Prostate gland (tissue), 2 donors: ENCODE data around the gene GGT5. TPM values are rescaled to one million over a fixed set of nuclear protein-coding genes. Genes with fewer than 3 reads are reported as not detected.
"Not testable (repeated sequence)": the region's sequence is repeated elsewhere in the genome, so short reads cannot be mapped to it uniquely, and the experiment has no call there.

Source experiments
- DNase-seq: peaks from one replicate; pipeline ENCODE4 v3.0.0-alpha.2; 2019; ENCODE audit warnings: low spot score
- H3K27ac ChIP-seq, 2 donors: fragments of 200-600 bp; sonication (generic); 2 replicates each; pipeline ENCODE4 v1.5.1; 2017 to 2019
- H3K27me3 ChIP-seq: fragments of 200-600 bp; sonication (generic); replicated peaks from 2 replicates; pipeline ENCODE4 v1.5.1; 2019; ENCODE audit not compliant: insufficient read depth
- H3K36me3 ChIP-seq, 2 donors: fragments of 200-600 bp; sonication (generic); 1 replicate in 1 of 2; 2 replicates in 1 of 2; pipeline versions ENCODE4 v1.5.1 to v1.8.1; 2017 to 2019
- H3K4me1 ChIP-seq: fragments of 200-600 bp; sonication (generic); replicated peaks from 2 replicates; pipeline ENCODE4 v1.5.1; 2019
- H3K4me3 ChIP-seq, 2 donors: fragments of 200-600 bp; sonication (generic); 2 replicates each; pipeline ENCODE4 v1.5.1; 2017 to 2019
- H3K9me3 ChIP-seq: fragments of 200-600 bp; sonication (generic); 2 replicates; pipeline ENCODE4 v1.5.1; 2017
- CTCF ChIP-seq, 4 experiments: fragments of 200-600 bp in 2 of 4; fragments of 450-650 bp in 2 of 4; sonication (generic) in 2 of 4; IDR thresholded peaks; 1 replicate in 3 of 4; 2 replicates in 1 of 4; pipeline ENCODE4 v1.5.1; 2016 to 2019; ENCODE audit warnings: antibody characterized with exemption in 4 of 4, mild to moderate bottlenecking in 2 of 4, moderate library complexity in 2 of 4
- POLR2A ChIP-seq: fragments of 450-650 bp; IDR thresholded peaks from one replicate; pipeline ENCODE4 v1.6.1; 2016; ENCODE audit warnings: antibody characterized with exemption, mild to moderate bottlenecking
- POLR2AphosphoS5 ChIP-seq: sonication (generic); formaldehyde crosslinking; IDR thresholded peaks from one replicate; pipeline ENCODE4 v1.6.1; 2017; ENCODE audit warnings: antibody characterized with exemption
- WGBS: methylation state at CpG from one replicate; pipeline ENCODE4 v1.1.5; 2018; 5-methylcytosine and 5-hydroxymethylcytosine counted together
- intact Hi-C: fragments of 100-400 bp; cut with DNase I; formaldehyde crosslinking; loops from one replicate; pipeline ENCODE4 v1.14.2; 2022
- total RNA-seq, 2 donors: library from RNA; depleted of rRNA; stranded (reverse); fragments of >200 nt; gene quantifications; one replicate each; pipeline ENCODE4 v1.1.0, GENCODE V29; 2016

Gene GGT5
- total RNA-seq, 2 donors from 2014 or later, result 19.2 to 39.7 TPM

GRCh38 chr22:24289114-24289513, 44.2 kb upstream of the GGT5 start:
- peak overlapping the region in 1 of 2 donors; percentile 49 for H3K27ac ChIP-seq
- no peak for TF ChIP-seq POLR2AphosphoS5
- TF ChIP-seq CTCF (IDR thresholded peaks at IDR 0.05), result no peak
- TF ChIP-seq POLR2A, result no peak
- intact Hi-C loops, result loop anchor here (10.0 kb wide), 1 partner anchor 126 kb away; no protein-coding TSS in a partner anchor
- H3K4me1 ChIP-seq, result peaks cover 22% of the 10 kb centered on the region
- H3K4me3 ChIP-seq, result no peak overlapping the region
- 10% methylated on average over 4 of the region's 4 CpGs for WGBS
- H3K9me3 ChIP-seq, result no peaks in the 10 kb centered on the region
- no peaks in the 10 kb centered on the region for H3K36me3 ChIP-seq
- no peaks in the 10 kb centered on the region for H3K27me3 ChIP-seq
- DNase-seq, result no peak

- not testable (repeated sequence) for H3K4me3 ChIP-seq, H3K36me3 ChIP-seq, DNase-seq, H3K27me3 ChIP-seq, H3K9me3 ChIP-seq
- WGBS, result 61% methylated on average over 6 of the region's 6 CpGs
- peak overlapping the region in 1 of 2 donors; percentile 19 for H3K27ac ChIP-seq
- intact Hi-C loops, result loop anchor here (10.0 kb wide), 1 partner anchor 127 kb away; no protein-coding TSS in a partner anchor
- peaks cover 19% of the 10 kb centered on the region for H3K4me1 ChIP-seq
Measured at GRCh38 chr22:24287801-24288200, 42.9 kb upstream of the GGT5 start.

- not testable (repeated sequence) for H3K4me3 ChIP-seq, H3K27me3 ChIP-seq, DNase-seq, H3K9me3 ChIP-seq, H3K36me3 ChIP-seq
- intact Hi-C loops, result loop anchor here (10.0 kb wide), 1 partner anchor 128 kb away; no protein-coding TSS in a partner anchor
- Histone ChIP-seq H3K4me1 (peaks cover 19% of the 10 kb centered on the region), H3K27ac (peak overlapping the region in 1 of 2 donors; percentile 19)
- 74% methylated on average over 5 of the region's 9 CpGs for WGBS
Measured at GRCh38 chr22:24287212-24287611, 42.3 kb upstream of the GGT5 start.

- H3K36me3 ChIP-seq, result no peaks in the 10 kb centered on the region
- no peak overlapping the region for H3K27ac ChIP-seq
- no peaks in the 10 kb centered on the region for H3K9me3 ChIP-seq
- peaks cover 7% of the 10 kb centered on the region for H3K4me1 ChIP-seq
- no peak for DNase-seq
- H3K4me3 ChIP-seq, result no peak overlapping the region
- TF ChIP-seq POLR2AphosphoS5, result no peak
- no peak for TF ChIP-seq CTCF (IDR thresholded peaks at IDR 0.05)
- no peak for TF ChIP-seq POLR2A
- no peaks in the 10 kb centered on the region for H3K27me3 ChIP-seq
- WGBS, result 66% methylated on average over 4 of the region's 4 CpGs
- intact Hi-C loops, result loop anchor here (10.0 kb wide), 1 partner anchor 130 kb away; no protein-coding TSS in a partner anchor
Measured at GRCh38 chr22:24285245-24285644, 40.4 kb upstream of the GGT5 start.

- Histone ChIP-seq H3K27ac (no peak overlapping the region), H3K9me3 (no peaks in the 10 kb centered on the region), H3K27me3 (no peaks in the 10 kb centered on the region), H3K36me3 (no peaks in the 10 kb centered on the region), H3K4me3 (no peak overlapping the region), H3K4me1 (peaks cover 7% of the 10 kb centered on the region)
- 74% methylated on average over 2 of the region's 2 CpGs for WGBS
- no peak for TF ChIP-seq POLR2A
- no peak for TF ChIP-seq POLR2AphosphoS5
- TF ChIP-seq CTCF (IDR thresholded peaks at IDR 0.05), result no peak
- intact Hi-C loops, result loop anchor here (10.0 kb wide), 1 partner anchor 130 kb away; no protein-coding TSS in a partner anchor
- no peak for DNase-seq
Measured at GRCh38 chr22:24284747-24285203, 39.9 kb upstream of the GGT5 start.

- no peaks in the 10 kb centered on the region for H3K27me3 ChIP-seq
- intact Hi-C loops, result loop anchor here (10.0 kb wide), 1 partner anchor 132 kb away; no protein-coding TSS in a partner anchor
- H3K9me3 ChIP-seq, result no peaks in the 10 kb centered on the region
- no peak overlapping the region for H3K27ac ChIP-seq
- no peak for TF ChIP-seq POLR2A
- TF ChIP-seq CTCF (IDR thresholded peaks at IDR 0.05), result no peak
- no peak for TF ChIP-seq POLR2AphosphoS5
- no peaks in the 10 kb centered on the region for H3K36me3 ChIP-seq
- H3K4me1 ChIP-seq, result peaks cover 4% of the 10 kb centered on the region
- WGBS, result 69% methylated on average over 2 of the region's 2 CpGs
- no peak for DNase-seq
- H3K4me3 ChIP-seq, result no peak overlapping the region
Measured at GRCh38 chr22:24282401-24282800, 37.5 kb upstream of the GGT5 start.

GRCh38 chr22:24280363-24280762, 35.5 kb upstream of the GGT5 start:
- H3K27me3 ChIP-seq, DNase-seq, H3K36me3 ChIP-seq, H3K4me3 ChIP-seq, H3K4me1 ChIP-seq, H3K9me3 ChIP-seq: not testable (repeated sequence)
- intact Hi-C loops, result loop anchor here (10.0 kb wide), 1 partner anchor 134 kb away; no protein-coding TSS in a partner anchor
- 100% methylated on average over 1 of the region's 1 CpG for WGBS
- peak overlapping the region in 1 of 2 donors; percentile 11 for H3K27ac ChIP-seq

- H3K4me3 ChIP-seq, DNase-seq, H3K27me3 ChIP-seq, H3K9me3 ChIP-seq, H3K36me3 ChIP-seq: not testable (repeated sequence)
- H3K4me1 ChIP-seq, result peaks cover 15% of the 10 kb centered on the region
- H3K27ac ChIP-seq, result peak overlapping the region; percentile 7 to 56
- intact Hi-C loops, result loop anchor here (10.0 kb wide), 1 partner anchor 250 kb away; no protein-coding TSS in a partner anchor
- WGBS, result 32% methylated on average over 7 of the region's 7 CpGs
Measured at GRCh38 chr22:24274696-24275405, 30.0 kb upstream of the GGT5 start.
